OCI-LY7 (cell line): ENCODE data around the gene PARD3. TPM values are rescaled to one million over a fixed set of nuclear protein-coding genes. Genes with fewer than 3 reads are reported as not detected.

Source experiments
- BruUV-seq: library from RNA; stranded (reverse); fragments of 400-500 nt; replicated peaks from 2 replicates; lab custom pipeline; 2021; lab: Mats Ljungman, UMichigan
- CTCF ChIA-PET: fragments of 300-600 bp; sonication (Branson Sonifier 250); formaldehyde crosslinking; loops from one replicate; lab custom pipeline; 2022; ENCODE audit warnings: antibody characterized with exemption; ENCODE audit not compliant: unreplicated experiment; lab: Charles Lee
- POLR2A ChIA-PET: fragments of 300-600 bp; sonication (Branson Sonifier 250); formaldehyde crosslinking; loops from one replicate; lab custom pipeline; 2022; ENCODE audit warnings: antibody characterized with exemption; lab: Charles Lee
- DNase-seq: peaks from one replicate; pipeline ENCODE4 v3.0.0-alpha.2; 2015; ENCODE audit warnings: low spot score
- H2AFZ ChIP-seq: fragments of 200-600 bp; sonication (generic), shearing (Covaris generic); 2 replicates; pipeline ENCODE4 v1.6.1; 2014; ENCODE audit warnings: mild to moderate bottlenecking, antibody characterized with exemption, low read length, moderate library complexity
- H3K27ac ChIP-seq: fragments of 200-600 bp; sonication (generic); 2 replicates; pipeline ENCODE4 v1.5.1; 2014; ENCODE audit warnings: mixed run types, low read depth, mild to moderate bottlenecking, moderate library complexity, low read length, inconsistent platforms; ENCODE audit not compliant: poor library complexity, severe bottlenecking
- H3K36me3 ChIP-seq: fragments of 200-600 bp; sonication (generic); 2 replicates; pipeline ENCODE4 v1.6.1; 2014; ENCODE audit warnings: mild to moderate bottlenecking, antibody characterized with exemption, low read length, moderate library complexity, mixed read lengths; ENCODE audit not compliant: insufficient read depth
- H3K4me1 ChIP-seq: fragments of 200-600 bp; sonication (generic); 2 replicates; pipeline ENCODE4 v1.5.1; 2014; ENCODE audit warnings: mild to moderate bottlenecking, low read length; ENCODE audit not compliant: insufficient read depth, poor library complexity, severe bottlenecking
- H3K4me2 ChIP-seq: fragments of 200-600 bp; sonication (generic); 2 replicates; pipeline ENCODE4 v1.6.1; 2014; ENCODE audit warnings: mild to moderate bottlenecking, low read length
- H3K4me3 ChIP-seq: fragments of 200-600 bp; sonication (generic); 2 replicates; pipeline ENCODE4 v1.5.1; 2014; ENCODE audit warnings: mild to moderate bottlenecking, low read depth, low read length; ENCODE audit not compliant: poor library complexity, severe bottlenecking
- H3K79me2 ChIP-seq: fragments of 200-600 bp; sonication (generic); 2 replicates; pipeline ENCODE4 v1.6.1; 2016; ENCODE audit warnings: low read depth, mild to moderate bottlenecking, low read length, moderate library complexity, mixed read lengths; ENCODE audit not compliant: insufficient read depth
- H3K9me2 ChIP-seq: fragments of 200-600 bp; sonication (generic); 2 replicates; pipeline ENCODE4 v1.6.1; 2016; ENCODE audit warnings: mild to moderate bottlenecking, low read length, mixed read lengths; ENCODE audit not compliant: insufficient read depth
- H3K9me3 ChIP-seq: fragments of 200-600 bp; sonication (generic); 2 replicates; pipeline ENCODE4 v1.6.1; 2014; ENCODE audit warnings: mild to moderate bottlenecking, mixed run types, low read length, mixed read lengths
- H4K20me1 ChIP-seq: fragments of 200-600 bp; sonication (generic); 2 replicates; pipeline ENCODE4 v1.6.1; 2014; ENCODE audit warnings: mild to moderate bottlenecking, antibody characterized with exemption, low read length, moderate library complexity, mixed read lengths; ENCODE audit not compliant: insufficient read depth
- CTCF ChIP-seq: fragments of 200-600 bp; sonication (generic); conservative IDR thresholded peaks from 2 replicates; pipeline ENCODE4 v1.5.1; 2014; ENCODE audit warnings: mild to moderate bottlenecking, antibody characterized with exemption, low read length, moderate library complexity, mixed read lengths
- EZH2phosphoT487 ChIP-seq: fragments of 200-600 bp; sonication (generic); IDR thresholded peaks from 2 replicates; pipeline ENCODE4 v1.6.1; 2018; ENCODE audit warnings: low read depth, borderline replicate concordance, mild to moderate bottlenecking, mixed run types, antibody characterized with exemption, low read length, moderate library complexity, mixed read lengths
- intact Hi-C: fragments of 100-400 bp; cut with micrococcal nuclease; formaldehyde crosslinking; loops from one replicate; pipeline ENCODE4 v1.10.0; 2022; ENCODE audit not compliant: unreplicated experiment
- total RNA-seq, 2 experiments: library from RNA; depleted of rRNA in 1 of 2; stranded (reverse); fragments of >200 nt in 1 of 2; shearing (Covaris generic) in 1 of 2; gene quantifications; 2 replicates each; pipeline ENCODE4 v1.2.3, GENCODE V29; 2014 to 2022

Gene PARD3
- total RNA-seq, 2 experiments from 2014 or later, result not detected

DNA sequence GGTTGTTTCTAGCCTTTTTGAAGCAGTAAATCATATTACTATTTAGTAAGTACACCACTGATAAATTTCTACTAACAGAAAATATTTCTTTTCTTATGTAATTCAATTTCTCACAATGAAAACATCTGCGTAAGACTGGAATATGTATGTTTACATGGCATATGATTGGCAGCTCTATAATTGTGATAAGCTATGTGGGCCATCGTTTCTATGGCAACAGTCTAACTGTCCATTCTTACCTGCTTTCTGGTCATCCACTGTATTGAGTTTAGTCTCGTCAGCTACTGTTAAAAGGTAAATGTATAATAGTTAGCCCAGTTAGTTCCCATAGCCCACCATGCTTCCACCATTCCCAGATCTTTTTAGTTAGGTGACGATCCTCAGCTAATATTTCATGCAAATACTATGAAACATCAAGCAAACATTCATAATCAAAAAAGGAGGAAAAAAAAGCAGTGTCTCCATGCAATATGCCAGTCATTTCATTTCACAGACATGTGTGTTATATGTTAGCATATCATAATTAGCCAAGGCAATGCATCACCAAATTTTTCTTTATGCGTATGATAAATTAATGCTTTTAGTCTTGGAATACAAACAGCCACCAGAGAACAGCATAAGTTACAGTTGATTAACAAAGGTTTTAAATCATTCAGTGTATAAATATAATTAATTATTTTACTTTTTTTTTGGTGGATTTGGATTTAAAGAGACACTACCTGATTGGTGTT is 479.0 kb downstream of the PARD3 start:
- intact Hi-C loops, result no loop called here
- no peak for DNase-seq

GRCh38 chr10:34334908-34335307 is 480.2 kb downstream of the PARD3 start:
- H3K4me2 ChIP-seq, result no peak overlapping the region
- no peaks in the 10 kb centered on the region for H4K20me1 ChIP-seq
- intact Hi-C loops, result no loop called here
- H3K4me1 ChIP-seq, result no peaks in the 10 kb centered on the region
- no peaks in the 10 kb centered on the region for H3K36me3 ChIP-seq
- TF ChIP-seq EZH2phosphoT487 (no peak), CTCF (no peak)
- no peaks in the 10 kb centered on the region for H3K79me2 ChIP-seq
- H2AFZ ChIP-seq, result no peak overlapping the region
- ChIA-PET CTCF (no interaction called here), POLR2A (interaction anchor here (0.6 to 1.6 kb wide), 2 partner anchors 14 to 530 kb away, joined by 3 to 5 read pairs; no protein-coding TSS in a partner anchor)
- no peaks in the 10 kb centered on the region for H3K9me3 ChIP-seq
- no peak overlapping the region for H3K27ac ChIP-seq
- no peaks in the 10 kb centered on the region for H3K9me2 ChIP-seq
- no peak overlapping the region for H3K4me3 ChIP-seq
- no peak for DNase-seq
- no TSS peak for BruUV-seq

More for the DNA sequence above, 479.0 kb downstream of the PARD3 start:
- no peaks in the 10 kb centered on the region for H3K4me1 ChIP-seq
- H3K4me3 ChIP-seq, result no peak overlapping the region
- no peak for TF ChIP-seq EZH2phosphoT487
- no peaks in the 10 kb centered on the region for H3K9me2 ChIP-seq
- H4K20me1 ChIP-seq, result no peaks in the 10 kb centered on the region
- H2AFZ ChIP-seq, result no peak overlapping the region
- no peak overlapping the region for H3K27ac ChIP-seq
- H3K79me2 ChIP-seq, result no peaks in the 10 kb centered on the region
- no peak overlapping the region for H3K4me2 ChIP-seq
- BruUV-seq, result no TSS peak
- POLR2A ChIA-PET, result interaction anchor here (0.6 to 1.0 kb wide), 2 partner anchors 12 to 1893 kb away, joined by 3 read pairs; no protein-coding TSS in a partner anchor
- H3K9me3 ChIP-seq, result no peaks in the 10 kb centered on the region
- no peaks in the 10 kb centered on the region for H3K36me3 ChIP-seq
- CTCF ChIA-PET, result interaction anchor here (0.5 kb wide), 1 partner anchor 13 kb away, joined by 3 read pairs; no protein-coding TSS in a partner anchor

- BruUV-seq, result no TSS peak
- no peak overlapping the region for H3K4me3 ChIP-seq
- H3K4me2 ChIP-seq, result no peak overlapping the region
- TF ChIP-seq EZH2phosphoT487 (no peak), CTCF (no peak)
- no peak overlapping the region for H3K27ac ChIP-seq
- DNase-seq, result no peak
- ChIA-PET CTCF (no interaction called here), POLR2A (interaction anchor here (0.7 kb wide), 1 partner anchor 66 kb away, joined by 4 read pairs; no protein-coding TSS in a partner anchor)
- no peaks in the 10 kb centered on the region for H3K36me3 ChIP-seq
- intact Hi-C loops, result no loop called here
- no peak overlapping the region for H2AFZ ChIP-seq
- no peaks in the 10 kb centered on the region for H3K9me2 ChIP-seq
- H4K20me1 ChIP-seq, result no peaks in the 10 kb centered on the region
- no peaks in the 10 kb centered on the region for H3K9me3 ChIP-seq
- no peaks in the 10 kb centered on the region for H3K79me2 ChIP-seq
- H3K4me1 ChIP-seq, result no peaks in the 10 kb centered on the region
Measured at GRCh38 chr10:34333513-34333912, 481.6 kb downstream of the PARD3 start.
